ENCODE measurements around the gene RADIL. TPM values are rescaled to one million over a fixed set of nuclear protein-coding genes. Genes with fewer than 3 reads are reported as not detected.

RADIL gene
- polyA plus RNA-seq, 1 donor (not counting 4 experiments of a cell fraction or from before 2014, with no cell fraction given) = not detected

- Histone ChIP-seq H3K27ac (ENCODE audit: control insufficient read depth, insufficient read depth, low read length) (no peak overlapping the region), H3K27me3 (ENCODE audit: control insufficient read depth, extremely low read depth, insufficient read depth, low read length) (no peaks in the 10 kb centered on the region), H2AFZ (ENCODE audit: control insufficient read depth, low read length) (no peak overlapping the region), H3K9me1 (ENCODE audit: control insufficient read depth, extremely low read depth, insufficient read depth, low read length) (no peaks in the 10 kb centered on the region), H3K4me1 (ENCODE audit: control insufficient read depth, extremely low read depth, insufficient read depth, low read length) (no peaks in the 10 kb centered on the region), H3K36me3 (ENCODE audit: control insufficient read depth in 2 of 2, extremely low read depth in 1 of 2, insufficient read depth in 2 of 2, low read length in 2 of 2) (peaks cover 24 to 41% of the 10 kb centered on the region in 2 experiments), H3K9ac (ENCODE audit: control insufficient read depth, extremely low read depth, insufficient read depth, low read length) (no peak overlapping the region), H3K4me2 (ENCODE audit: control insufficient read depth, extremely low read depth, insufficient read depth, low read depth, low read length) (no peak overlapping the region), H3K9me3 (ENCODE audit: control insufficient read depth, low read depth, low read length) (no peaks in the 10 kb centered on the region), H3K79me2 (ENCODE audit: control insufficient read depth, insufficient read depth, low read length) (peaks cover 7% of the 10 kb centered on the region), H3K4me3 (ENCODE audit: control insufficient read depth in 2 of 3, extremely low read depth in 1 of 3, insufficient read depth in 2 of 3, low read depth in 1 of 3, low read length in 3 of 3) (no peak overlapping the region), H4K20me1 (ENCODE audit: control insufficient read depth, extremely low read depth, insufficient read depth, low read length) (no peaks in the 10 kb centered on the region)
- dilution Hi-C loops (cut with MboI; ENCODE audit: extremely low pct_ligation_motif_present, low sequenced_read_pairs) = no loop called here
- DNase-seq (ENCODE audit: low read depth, low spot score) (no peak), FAIRE-seq (no peak)
- no peak for TF ChIP-seq EZH2 (IDR thresholded peaks at IDR 0.05; ENCODE audit: low read length)
- TF ChIP-seq, protein P1, sequence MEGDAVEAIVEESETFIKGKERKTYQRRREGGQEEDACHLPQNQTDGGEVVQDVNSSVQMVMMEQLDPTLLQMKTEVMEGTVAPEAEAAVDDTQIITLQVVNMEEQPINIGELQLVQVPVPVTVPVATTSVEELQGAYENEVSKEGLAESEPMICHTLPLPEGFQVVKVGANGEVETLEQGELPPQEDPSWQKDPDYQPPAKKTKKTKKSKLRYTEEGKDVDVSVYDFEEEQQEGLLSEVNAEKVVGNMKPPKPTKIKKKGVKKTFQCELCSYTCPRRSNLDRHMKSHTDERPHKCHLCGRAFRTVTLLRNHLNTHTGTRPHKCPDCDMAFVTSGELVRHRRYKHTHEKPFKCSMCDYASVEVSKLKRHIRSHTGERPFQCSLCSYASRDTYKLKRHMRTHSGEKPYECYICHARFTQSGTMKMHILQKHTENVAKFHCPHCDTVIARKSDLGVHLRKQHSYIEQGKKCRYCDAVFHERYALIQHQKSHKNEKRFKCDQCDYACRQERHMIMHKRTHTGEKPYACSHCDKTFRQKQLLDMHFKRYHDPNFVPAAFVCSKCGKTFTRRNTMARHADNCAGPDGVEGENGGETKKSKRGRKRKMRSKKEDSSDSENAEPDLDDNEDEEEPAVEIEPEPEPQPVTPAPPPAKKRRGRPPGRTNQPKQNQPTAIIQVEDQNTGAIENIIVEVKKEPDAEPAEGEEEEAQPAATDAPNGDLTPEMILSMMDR (optimal IDR thresholded peaks at IDR 0.05 in 1 of 3, IDR thresholded peaks at IDR 0.05 in 1 of 3, conservative IDR thresholded peaks at IDR 0.05 in 1 of 3; ENCODE audit: extremely low read depth in 1 of 3, insufficient read depth in 2 of 3, low read length in 3 of 3) = no peak
Observed at GRCh38 chr7:4783292-4783652, 100.2 kb downstream of the RADIL start.

DNA sequence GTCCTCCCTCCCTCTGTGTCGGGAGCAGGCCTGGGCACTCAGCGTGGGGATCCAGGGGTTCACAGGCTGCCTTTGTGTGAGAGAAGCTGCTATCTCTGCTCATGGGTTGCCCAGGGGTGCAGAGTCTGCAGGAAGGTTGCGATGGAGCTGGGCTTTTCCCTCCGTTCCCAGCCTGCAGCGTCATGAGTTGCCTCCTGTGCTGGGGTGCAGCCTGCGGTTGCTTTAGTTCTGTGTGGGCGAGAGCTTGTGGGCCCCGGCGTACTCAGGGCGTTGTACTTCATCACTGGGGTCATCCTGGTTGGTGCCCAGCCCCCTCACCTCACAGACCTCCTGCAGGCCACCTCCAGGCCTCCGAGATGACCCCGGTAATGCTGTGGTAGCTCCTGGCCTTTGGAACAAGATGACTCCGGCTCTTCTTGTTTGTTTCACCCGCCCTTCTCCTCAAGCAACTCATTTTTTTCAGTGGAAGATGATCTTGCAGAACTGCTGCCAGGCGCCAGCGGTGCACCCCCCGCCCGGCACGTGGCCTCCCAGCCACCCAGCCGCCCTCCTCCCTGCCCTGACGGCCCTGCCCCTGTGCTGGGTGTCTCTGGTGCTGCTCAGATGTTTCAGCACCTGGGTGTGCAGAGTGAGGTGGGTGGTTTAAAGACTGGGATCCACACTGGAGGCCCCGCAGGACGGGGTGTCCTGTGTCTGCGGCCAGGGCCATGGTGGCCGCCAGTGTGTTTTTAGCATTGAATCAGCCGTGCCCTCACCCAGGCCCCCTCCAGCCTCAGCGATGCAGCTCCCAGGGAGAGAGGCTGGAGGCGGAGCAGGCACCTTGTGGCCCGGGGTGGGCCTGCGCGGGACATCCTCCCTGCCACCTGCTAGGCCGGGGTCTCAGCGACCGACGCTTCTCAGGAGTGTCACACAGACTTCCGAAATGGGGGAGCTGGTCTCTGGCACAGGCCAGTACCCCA is 100.9 kb downstream of the RADIL start:
- Histone ChIP-seq H3K4me1 (ENCODE audit: control insufficient read depth, extremely low read depth, insufficient read depth, low read length) (no peaks in the 10 kb centered on the region), H3K36me3 (ENCODE audit: control insufficient read depth in 2 of 2, extremely low read depth in 1 of 2, insufficient read depth in 2 of 2, low read length in 2 of 2) (peaks cover 20 to 40% of the 10 kb centered on the region in 2 experiments), H3K4me3 (ENCODE audit: control insufficient read depth in 2 of 3, extremely low read depth in 1 of 3, insufficient read depth in 2 of 3, low read depth in 1 of 3, low read length in 3 of 3) (no peak overlapping the region), H2AFZ (ENCODE audit: control insufficient read depth, low read length) (no peak overlapping the region), H3K9me1 (ENCODE audit: control insufficient read depth, extremely low read depth, insufficient read depth, low read length) (no peaks in the 10 kb centered on the region), H3K9ac (ENCODE audit: control insufficient read depth, extremely low read depth, insufficient read depth, low read length) (no peak overlapping the region), H3K27me3 (ENCODE audit: control insufficient read depth, extremely low read depth, insufficient read depth, low read length) (no peaks in the 10 kb centered on the region), H3K9me3 (ENCODE audit: control insufficient read depth, low read depth, low read length) (no peaks in the 10 kb centered on the region), H3K4me2 (ENCODE audit: control insufficient read depth, extremely low read depth, insufficient read depth, low read depth, low read length) (no peak overlapping the region), H4K20me1 (ENCODE audit: control insufficient read depth, extremely low read depth, insufficient read depth, low read length) (no peaks in the 10 kb centered on the region), H3K79me2 (ENCODE audit: control insufficient read depth, insufficient read depth, low read length) (peaks cover 14% of the 10 kb centered on the region), H3K27ac (ENCODE audit: control insufficient read depth, insufficient read depth, low read length) (no peak overlapping the region)
- FAIRE-seq = no peak
- no peak for DNase-seq (ENCODE audit: low read depth, low spot score)
- no peak for TF ChIP-seq EZH2 (IDR thresholded peaks at IDR 0.05; ENCODE audit: low read length)
- TF ChIP-seq, protein P1 (optimal IDR thresholded peaks at IDR 0.05 in 1 of 3, IDR thresholded peaks at IDR 0.05 in 1 of 3, conservative IDR thresholded peaks at IDR 0.05 in 1 of 3; ENCODE audit: extremely low read depth in 1 of 3, insufficient read depth in 2 of 3, low read length in 3 of 3) = no peak
- dilution Hi-C loops (cut with MboI; ENCODE audit: extremely low pct_ligation_motif_present, low sequenced_read_pairs) = no loop called here

Measured in keratinocyte (primary cell).